SK-N-DZ (cell line): ENCODE results near the gene GNAQ. TPM values are rescaled to one million over a fixed set of nuclear protein-coding genes. Genes with fewer than 3 reads are reported as not detected.
"Not testable (repeated sequence)": the region's sequence is repeated elsewhere in the genome, so short reads cannot be mapped to it uniquely, and the experiment has no call there.

Source experiments
- DNase-seq: peaks from one replicate; pipeline ENCODE4 v3.0.0-alpha.2; 2015; ENCODE audit warnings: low spot score
- polyA plus RNA-seq, 2 experiments: library from polyadenylated mRNA; depleted of rRNA; stranded (reverse); fragments of >200 nt; gene quantifications; 2 replicates each; pipeline ENCODE4 v1.2.3, GENCODE V29; 2014

Gene GNAQ
- polyA plus RNA-seq (2014; cell fraction: cytosol; rRNA removed): 24.8 and 25.8 TPM in 2 replicates
- 11.6 and 14.4 TPM in 2 replicates for polyA plus RNA-seq (2014; cell fraction: nucleus; rRNA removed)

DNA sequence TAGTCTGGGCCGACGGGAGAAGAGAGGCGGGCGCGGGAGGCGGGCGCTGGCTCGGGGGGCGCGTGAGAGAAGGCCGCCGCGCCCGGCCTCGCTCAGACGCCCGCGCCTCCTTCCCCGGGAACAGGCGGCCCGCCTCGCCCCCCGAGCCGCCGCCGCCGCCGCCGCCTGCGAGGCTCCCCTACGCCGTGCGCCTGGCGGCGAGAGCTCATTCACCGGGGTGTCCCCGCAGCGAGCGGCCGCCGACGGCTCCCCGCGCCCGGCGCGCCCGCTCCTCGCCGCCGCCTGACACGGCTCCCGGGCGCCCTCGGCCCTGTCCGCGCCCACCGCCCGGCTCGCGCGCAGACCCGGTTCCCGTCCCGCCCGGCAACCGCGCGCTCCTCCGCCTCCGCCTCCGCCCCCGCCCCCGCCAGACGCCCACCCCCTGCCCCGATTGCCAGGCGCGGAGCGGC lies at the start of gene GNAQ:
Gene GNAQ, minus strand, starts transcription at position 368 of the 449 bp plus-strand sequence. CDS start 576 bp downstream, outside the sequence.
- peak; percentile 29 for DNase-seq

GRCh38 chr9:78074385-78075291 lies 43.0 kb upstream of the GNAQ start:
- DNase-seq: no peak

DNA sequence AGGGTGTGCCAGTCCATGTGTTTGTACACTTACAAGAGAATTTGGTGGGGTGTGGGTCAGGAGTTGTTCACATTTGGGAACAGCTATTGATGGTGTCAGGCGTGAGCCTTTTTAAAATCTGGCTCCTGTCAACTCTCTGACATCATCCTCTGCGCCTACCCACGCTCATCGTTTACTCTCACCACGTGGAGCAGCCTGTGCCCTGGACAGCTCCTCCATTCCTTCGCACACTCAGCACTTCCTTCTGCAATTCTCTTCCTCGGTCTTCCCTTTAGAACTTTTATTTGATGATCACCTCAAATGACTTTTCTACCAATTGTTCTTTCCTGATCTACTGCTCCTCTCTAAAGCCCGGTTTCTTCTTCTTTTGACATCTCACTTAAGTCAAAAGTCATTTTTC lies 42.1 kb upstream of the GNAQ start:
- no peak for DNase-seq

DNA sequence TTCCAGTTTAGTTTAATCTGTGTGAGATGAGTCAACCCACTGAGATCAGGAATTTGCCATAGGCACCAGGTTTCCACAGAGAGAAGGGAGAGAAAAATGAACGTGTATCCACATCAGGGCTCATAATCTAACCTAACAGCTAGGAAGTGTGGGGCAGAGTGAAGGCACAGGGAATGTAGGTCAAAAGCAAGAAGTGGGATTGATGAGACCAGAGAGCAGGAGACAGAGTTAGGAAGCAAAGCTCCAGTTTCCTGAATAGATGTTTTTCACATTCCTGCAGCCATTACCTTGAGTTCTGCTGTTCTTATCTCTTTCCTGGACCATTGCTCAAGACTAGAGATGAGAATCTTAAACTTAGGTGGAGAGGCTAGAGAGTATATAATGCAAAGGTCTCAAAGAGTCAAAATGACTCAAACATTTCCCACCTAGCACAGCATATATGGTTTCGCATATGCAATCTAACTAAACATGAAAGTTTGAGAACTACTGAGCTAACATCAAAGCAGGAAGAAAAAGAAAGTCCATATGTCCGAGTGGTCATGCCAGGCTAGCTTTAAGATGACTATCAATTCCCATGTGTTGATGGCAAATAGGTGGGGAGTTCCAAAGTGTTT lies 41.1 kb upstream of the GNAQ start:
- no peak for DNase-seq

- no peak for DNase-seq
These were observed 38.9 kb upstream of the GNAQ start for GRCh38 chr9:78070521-78070920.

DNA sequence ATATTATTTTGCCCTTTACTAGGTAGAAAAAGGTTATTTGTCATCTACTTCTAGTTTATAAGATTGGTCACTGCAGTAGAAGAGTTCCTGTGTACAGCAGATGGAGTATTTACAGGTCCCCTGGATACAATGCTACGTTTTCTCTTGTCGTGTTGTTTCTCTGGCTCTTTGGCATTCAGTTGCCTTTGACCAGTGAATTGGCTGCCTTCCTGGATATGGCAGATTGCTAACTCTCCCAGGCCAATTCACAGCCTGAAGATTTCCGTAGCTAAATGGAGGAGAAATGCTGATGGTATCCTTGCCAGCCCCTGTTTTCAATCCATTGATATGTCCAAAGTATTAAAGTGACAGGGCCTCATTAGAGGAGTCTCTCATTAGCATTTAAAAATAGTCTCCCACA lies 32.5 kb upstream of the GNAQ start:
- DNase-seq: no peak

DNA sequence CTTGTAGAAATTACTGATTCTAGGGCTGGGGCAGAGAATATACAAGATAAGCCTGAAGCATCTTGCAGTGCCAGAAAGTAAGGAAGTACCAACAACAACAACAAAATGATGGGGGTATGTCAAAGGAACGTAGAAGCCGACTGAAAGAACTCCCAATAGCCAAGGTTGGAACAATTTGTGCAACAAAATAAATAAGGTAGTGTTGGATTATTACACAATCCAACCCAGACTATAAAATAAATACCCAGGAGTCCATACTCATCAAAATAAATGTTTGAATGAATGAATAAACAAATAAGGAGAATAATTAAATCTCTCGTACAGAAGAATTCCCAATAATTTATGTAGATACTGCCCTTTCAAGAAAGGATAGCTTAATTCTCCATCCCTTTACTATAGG lies 31.1 kb upstream of the GNAQ start:
- DNase-seq: no peak

DNA sequence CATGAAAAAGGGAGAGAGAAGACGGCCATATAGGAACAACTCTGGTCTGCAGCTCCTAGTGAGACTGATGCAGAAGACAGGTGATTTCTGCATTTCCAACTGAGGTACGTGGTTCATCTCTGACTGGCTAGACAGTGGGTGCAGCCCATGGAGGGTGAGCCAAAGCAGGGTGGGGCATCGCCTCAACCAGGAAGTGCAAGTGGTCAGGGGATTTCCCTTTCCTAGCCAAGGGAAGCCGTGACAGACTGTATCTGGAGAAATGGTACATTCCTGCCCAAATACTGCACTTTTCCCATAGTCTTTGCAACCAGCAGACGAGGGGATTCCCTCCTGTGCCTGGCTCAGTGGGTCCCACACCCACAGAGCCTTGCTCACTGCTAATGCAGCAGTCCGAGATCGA lies 22.6 kb upstream of the GNAQ start:
- DNase-seq: not testable (repeated sequence)

DNA sequence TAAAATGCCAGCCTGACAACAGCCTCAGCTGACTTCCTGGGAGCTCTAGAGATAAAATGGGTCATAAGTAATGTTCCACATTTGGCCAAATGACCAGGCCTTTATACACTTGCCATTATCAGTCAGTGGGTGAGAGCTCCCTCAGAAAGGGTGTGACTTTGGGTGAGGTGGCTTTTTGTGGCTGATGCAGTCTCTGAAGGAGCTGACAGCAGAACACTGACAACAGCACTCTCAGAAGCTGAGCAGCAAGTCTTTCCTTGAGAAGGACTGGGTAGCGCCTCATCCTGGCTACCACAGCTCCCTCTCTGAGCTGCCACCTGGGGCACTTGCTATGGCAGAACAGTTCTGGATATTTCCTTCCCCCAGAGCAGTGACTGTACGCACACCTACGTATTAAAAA lies 22.0 kb upstream of the GNAQ start:
- no peak for DNase-seq

DNA sequence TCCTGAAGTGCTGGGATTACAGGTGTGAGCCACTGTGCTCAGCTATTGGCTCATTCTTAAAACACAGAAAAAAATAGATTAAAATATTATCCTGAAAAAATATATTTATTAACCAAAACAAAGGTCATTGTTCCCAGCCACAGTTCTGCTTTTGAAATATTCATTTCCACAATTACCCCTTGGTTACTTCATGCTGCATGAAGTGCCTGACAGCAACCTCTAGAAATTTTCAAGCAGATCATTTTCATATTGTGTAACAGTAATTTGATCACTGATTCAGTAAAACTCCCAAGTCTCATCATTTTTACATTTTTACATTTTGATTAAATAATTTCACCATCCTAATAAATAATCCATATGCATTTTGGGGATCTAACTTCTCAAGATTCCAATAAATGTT lies 18.8 kb upstream of the GNAQ start:
- no peak for DNase-seq

- DNase-seq: no peak
These were observed 17.9 kb upstream of the GNAQ start for GRCh38 chr9:78049484-78049883.

- no peak for DNase-seq
These were observed 15.5 kb upstream of the GNAQ start for GRCh38 chr9:78047106-78047505.

- no peak for DNase-seq
These were observed 14.5 kb upstream of the GNAQ start for GRCh38 chr9:78046112-78046511.

- no peak for DNase-seq
These were observed 13.3 kb upstream of the GNAQ start for GRCh38 chr9:78044886-78045285.

GRCh38 chr9:78044189-78044588 lies 12.6 kb upstream of the GNAQ start:
- no peak for DNase-seq

DNA sequence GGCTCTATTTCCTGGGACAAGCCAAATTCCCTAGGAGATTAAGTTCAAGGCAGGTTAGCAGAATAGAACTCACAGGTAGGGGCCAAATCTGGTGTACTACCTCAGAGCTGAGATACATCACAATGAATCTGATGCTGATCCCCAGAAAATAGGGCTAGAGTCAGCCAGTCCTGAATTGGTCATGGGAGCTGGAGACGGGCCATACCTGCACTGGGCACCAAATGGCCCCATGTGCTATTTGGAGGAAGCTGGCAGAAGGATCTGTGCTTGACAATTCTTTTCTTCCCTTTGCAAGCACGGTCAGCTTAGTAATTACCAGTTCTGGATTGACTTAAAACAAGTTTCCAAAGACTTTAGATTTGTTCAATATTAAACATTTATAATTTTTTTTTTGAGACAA lies 10.4 kb upstream of the GNAQ start:
- DNase-seq: no peak

DNA sequence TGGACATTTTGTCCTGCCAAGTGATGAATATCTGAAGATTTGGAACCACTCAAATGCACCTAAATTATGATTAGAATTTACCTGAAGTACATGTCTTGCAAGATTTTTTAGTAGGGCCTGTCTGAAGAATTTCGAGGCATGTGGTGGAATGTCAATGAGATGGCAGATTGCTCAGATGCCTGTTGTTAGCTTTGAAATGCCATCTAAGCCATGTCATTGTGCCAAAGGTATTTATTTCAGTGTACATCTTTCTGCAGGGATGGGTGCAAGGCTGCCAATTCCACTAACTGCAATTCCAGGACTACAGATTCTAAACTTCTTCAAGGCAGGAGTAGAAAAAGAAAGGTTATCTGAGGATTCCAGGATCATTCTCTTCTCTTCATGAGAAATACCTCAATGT lies 9.1 kb upstream of the GNAQ start:
- DNase-seq: no peak

DNA sequence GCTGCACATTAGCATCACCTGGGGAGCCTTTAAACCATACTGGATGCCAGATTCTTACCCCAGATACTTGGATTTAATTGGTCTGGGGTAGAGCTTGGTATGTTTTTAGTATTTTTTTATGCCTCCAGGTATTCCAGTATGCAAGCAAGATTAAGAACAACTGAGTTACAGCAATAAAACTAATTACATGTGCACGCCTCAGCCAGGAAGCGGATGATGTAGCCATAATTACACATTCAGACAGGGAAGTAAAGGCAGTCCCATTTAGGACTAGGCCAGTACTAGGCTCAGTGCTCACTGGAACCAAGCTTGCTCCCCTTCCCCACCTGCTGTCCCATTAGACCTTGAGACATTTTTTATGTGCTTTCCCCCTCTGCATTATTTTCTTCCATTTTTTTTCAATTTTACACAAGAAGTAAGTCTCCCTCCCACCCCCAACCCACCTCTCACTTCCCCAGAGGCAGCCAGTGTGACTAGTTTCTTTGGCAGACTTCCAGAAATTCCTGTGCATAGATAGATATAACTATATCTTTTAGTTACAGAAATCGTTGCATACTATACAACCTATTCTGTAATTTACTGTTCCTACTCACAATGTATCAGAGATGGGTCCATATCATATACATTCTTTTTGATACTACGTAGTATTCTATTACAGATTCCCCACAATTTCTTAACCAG lies 7.1 kb upstream of the GNAQ start:
- no peak for DNase-seq

DNA sequence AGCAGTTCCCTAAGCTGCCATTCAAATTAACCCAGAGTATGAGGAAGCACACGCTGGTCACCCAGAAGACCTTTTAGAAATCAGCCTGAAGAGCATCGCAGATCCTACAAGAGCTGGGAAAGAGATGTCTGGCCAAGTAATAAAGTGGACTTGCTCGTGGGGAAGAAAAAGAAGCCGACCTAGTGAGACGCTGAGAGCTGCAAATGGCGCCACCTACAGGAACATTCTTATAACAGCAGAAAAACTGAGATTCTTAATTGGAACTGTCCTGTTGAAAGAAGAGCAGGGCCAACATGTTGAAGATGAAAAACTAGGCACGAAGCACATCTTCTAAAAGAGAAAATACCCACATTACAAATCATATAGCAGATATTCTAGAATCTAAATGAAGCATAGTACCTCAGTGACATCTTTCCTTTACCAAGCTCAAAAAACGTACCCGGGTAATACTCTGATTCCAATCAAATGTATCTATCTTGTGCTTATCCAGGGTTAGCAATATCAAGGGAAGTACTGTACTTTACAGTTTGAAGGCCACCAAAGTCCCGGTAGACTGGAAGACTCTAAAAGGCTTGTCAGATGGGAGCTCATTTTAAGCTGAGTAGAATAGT lies 3.9 kb upstream of the GNAQ start:
- DNase-seq: peak; percentile 81

DNA sequence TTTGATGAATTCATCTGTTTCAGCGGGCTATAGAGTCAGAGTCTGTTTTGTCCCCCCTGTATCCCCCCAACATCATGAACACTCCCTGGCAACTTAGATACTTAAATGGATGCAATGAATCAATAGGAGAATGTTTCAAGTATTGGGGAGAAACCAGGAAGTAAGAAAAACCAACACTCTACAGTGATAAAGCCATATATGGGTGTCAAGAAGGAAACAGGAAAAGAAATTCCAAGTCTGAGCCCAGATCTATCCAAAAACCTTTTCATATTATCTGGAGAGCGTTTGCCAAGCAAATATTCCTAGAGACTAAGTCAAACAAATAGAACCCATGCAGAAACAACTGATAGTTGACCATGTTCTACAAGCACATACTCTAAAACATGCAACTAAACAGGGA lies 2.3 kb upstream of the GNAQ start:
- DNase-seq: no peak

GRCh38 chr9:78032730-78033457 lies 1.3 kb upstream of the GNAQ start:
- no peak for DNase-seq
